MCF 10A (cell line): Measurements from ENCODE around the gene IL18R1. TPM values are rescaled to one million over a fixed set of nuclear protein-coding genes. Genes with fewer than 3 reads are reported as not detected.

Experiments used
- BruUV-seq: library from RNA; stranded (reverse); fragments of 400-500 nt; replicated peaks from 2 replicates; lab custom pipeline; 2021; lab: Mats Ljungman, UMichigan
- CTCF ChIA-PET: fragments of 300-600 bp; sonication (Branson Sonifier 250); formaldehyde crosslinking; extraction: SDS; loops from one replicate; lab custom pipeline; 2021; ENCODE audit warnings: antibody characterized with exemption, inconsistent platforms; lab: Yijun Ruan, JAX
- POLR2A ChIA-PET: fragments of 300-600, 350-650 bp; sonication (Branson Sonifier 250); formaldehyde crosslinking; extraction: SDS; loops from one replicate; lab custom pipeline; 2020; ENCODE audit warnings: antibody characterized with exemption, inconsistent platforms; lab: Yijun Ruan, JAX
- DNase-seq: peaks from one replicate; pipeline ENCODE4 v3.0.0-alpha.2; 2018; ENCODE audit not compliant: unreplicated experiment
- H3K27ac Mint-ChIP-seq: one replicate; pipeline ENCODE4 v1.8.0; 2022; ENCODE audit warnings: mild to moderate bottlenecking, low read depth, mixed read lengths; ENCODE audit not compliant: unreplicated experiment
- H3K27me3 Mint-ChIP-seq: one replicate; pipeline ENCODE4 v1.8.0; 2022; ENCODE audit warnings: mixed read lengths; ENCODE audit not compliant: insufficient read depth, unreplicated experiment
- H3K36me3 Mint-ChIP-seq: one replicate; pipeline ENCODE4 v1.8.0; 2022; ENCODE audit warnings: mild to moderate bottlenecking, moderate library complexity, mixed read lengths; ENCODE audit not compliant: insufficient read depth, unreplicated experiment
- H3K4me1 Mint-ChIP-seq: one replicate; pipeline ENCODE4 v1.8.0; 2022; ENCODE audit warnings: mixed read lengths; ENCODE audit not compliant: insufficient read depth, unreplicated experiment
- H3K4me3 Mint-ChIP-seq: one replicate; pipeline ENCODE4 v1.8.0; 2022; ENCODE audit warnings: mild to moderate bottlenecking, moderate library complexity, mixed read lengths; ENCODE audit not compliant: unreplicated experiment
- H3K9me3 Mint-ChIP-seq: one replicate; pipeline ENCODE4 v1.8.0; 2022; ENCODE audit warnings: mixed read lengths; ENCODE audit not compliant: unreplicated experiment
- CTCF ChIP-seq: fragments of 200-600 bp; IDR thresholded peaks from one replicate; pipeline ENCODE4 v1.8.0; 2022; ENCODE audit warnings: antibody characterized with exemption, mild to moderate bottlenecking; ENCODE audit not compliant: unreplicated experiment
- intact Hi-C: fragments of 100-400 bp; cut with micrococcal nuclease; formaldehyde crosslinking; loops from 2 replicates; pipeline ENCODE4 v1.14.1; 2022
- total RNA-seq: library from RNA; stranded (reverse); gene quantifications from 2 replicates; pipeline ENCODE4 v1.2.3, GENCODE V29; 2022

IL18R1 gene
- total RNA-seq, 1 experiment from 2014 or later = 3.5 TPM

- POLR2A ChIA-PET = no interaction called here
- no peaks in the 10 kb centered on the region for H3K36me3 Mint-ChIP-seq
- H3K4me3 Mint-ChIP-seq = no peak overlapping the region
- no peak for DNase-seq
- BruUV-seq = no TSS peak
- H3K9me3 Mint-ChIP-seq = no peaks in the 10 kb centered on the region
- no peaks in the 10 kb centered on the region for H3K27me3 Mint-ChIP-seq
- H3K4me1 Mint-ChIP-seq = no peaks in the 10 kb centered on the region
- intact Hi-C loops = no loop called here
- TF ChIP-seq CTCF = no peak
- CTCF ChIA-PET = interaction anchor here (0.6 to 1.3 kb wide), 2 partner anchors 104 to 475 kb away, joined by 4 to 5 read pairs; no protein-coding TSS in a partner anchor
- H3K27ac Mint-ChIP-seq = no peak overlapping the region
Measured at GRCh38 chr2:102344397-102344796, 11.2 kb upstream of the IL18R1 start.

DNA sequence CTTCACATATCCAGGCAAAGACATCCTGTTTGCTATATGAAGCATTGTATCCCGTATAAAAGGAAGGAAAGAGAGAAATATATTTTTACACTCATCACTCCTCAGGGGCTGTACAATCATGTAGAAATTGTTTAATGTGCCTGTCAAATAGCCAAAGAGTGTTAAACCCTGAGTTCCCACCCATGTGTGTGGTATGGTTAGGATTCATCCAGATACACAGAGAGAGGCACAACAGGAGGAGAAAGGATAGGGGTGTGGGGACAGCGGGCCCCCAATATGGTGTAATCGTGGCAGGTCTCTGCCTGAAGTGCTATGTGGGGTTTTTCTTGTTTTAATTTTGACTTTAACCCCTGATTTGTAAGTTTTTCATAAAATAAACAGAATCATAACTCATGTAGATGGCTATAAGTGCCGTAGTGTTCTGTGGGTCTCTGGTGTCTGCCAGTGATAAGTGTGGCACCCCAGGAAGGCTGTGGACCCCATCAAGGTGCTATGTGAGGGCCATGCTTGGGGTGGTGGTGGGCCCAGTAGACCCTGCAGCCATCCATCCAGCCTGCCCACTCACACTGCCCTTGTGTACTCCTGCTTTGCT, 10.2 kb upstream of the IL18R1 start:
- intact Hi-C loops = no loop called here
- CTCF ChIA-PET = interaction anchor here (0.7 to 1.3 kb wide), 2 partner anchors 42 to 105 kb away, joined by 3 to 5 read pairs; no protein-coding TSS in a partner anchor
- no TSS peak for BruUV-seq
- no peak for DNase-seq
- H3K4me1 Mint-ChIP-seq = no peaks in the 10 kb centered on the region
- TF ChIP-seq CTCF = no peak
- H3K4me3 Mint-ChIP-seq = no peak overlapping the region
- H3K36me3 Mint-ChIP-seq = no peaks in the 10 kb centered on the region
- H3K27me3 Mint-ChIP-seq = no peaks in the 10 kb centered on the region
- POLR2A ChIA-PET = no interaction called here
- H3K9me3 Mint-ChIP-seq = no peaks in the 10 kb centered on the region
- H3K27ac Mint-ChIP-seq = no peak overlapping the region

- POLR2A ChIA-PET = no interaction called here
Measured at GRCh38 chr2:102346381-102347130, 9.0 kb upstream of the IL18R1 start.

More at GRCh38 chr2:102346381-102347130, 9.0 kb upstream of the IL18R1 start:
- Mint-ChIP-seq H3K4me1 (no peaks in the 10 kb centered on the region), H3K27me3 (no peaks in the 10 kb centered on the region), H3K9me3 (no peaks in the 10 kb centered on the region), H3K36me3 (no peaks in the 10 kb centered on the region), H3K27ac (no peak overlapping the region), H3K4me3 (no peak overlapping the region)
- no peak for TF ChIP-seq CTCF
- intact Hi-C loops = no loop called here
- no TSS peak for BruUV-seq
- CTCF ChIA-PET = interaction anchor here (0.6 to 1.0 kb wide), 3 partner anchors 12 to 105 kb away, joined by 3 to 4 read pairs (median 3); no protein-coding TSS in a partner anchor
- DNase-seq = no peak
